ENCODE results near the gene PEAK1. TPM values are rescaled to one million over a fixed set of nuclear protein-coding genes. Genes with fewer than 3 reads are reported as not detected.

Gene PEAK1
- total and polyA plus RNA-seq, 2 experiments from 2014 or later = 7.8 to 34.1 TPM

DNA sequence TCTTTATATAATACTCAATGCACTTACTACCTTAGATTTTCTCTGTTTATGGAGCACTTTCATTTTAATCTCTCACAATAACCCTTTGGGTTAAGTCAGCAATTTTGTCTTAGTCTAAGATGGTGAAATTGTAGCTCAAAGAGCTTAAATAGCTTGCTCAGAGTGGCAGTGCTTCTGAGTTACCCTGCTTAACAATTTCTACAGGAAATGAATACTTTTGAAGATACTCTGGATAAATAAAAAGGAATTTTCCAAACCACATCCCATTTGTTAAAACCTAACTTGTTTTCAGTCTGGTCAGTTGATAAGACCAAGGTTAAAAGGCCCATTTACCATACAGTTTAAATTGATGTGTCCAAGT is 38.0 kb upstream of the PEAK1 start:
- no peak for ATAC-seq
- Histone ChIP-seq H3K36me3 (ENCODE audit: insufficient read depth) (peaks cover 4% of the 10 kb centered on the region; the same call in 1 of the 2 replicates), H4K20me1 (replicated peaks; ENCODE audit: insufficient read depth) (peaks cover 3% of the 10 kb centered on the region; the same call in 1 of the 2 replicates), H3K4me2 (no peak overlapping the region), H2AFZ (no peak overlapping the region), H3K4me1 (ENCODE audit: insufficient read depth) (peaks cover 10% of the 10 kb centered on the region; the same call in 1 of the 2 replicates), H3F3A (replicated peaks; ENCODE audit: low read depth) (no peaks in the 10 kb centered on the region), H3K9me2 (ENCODE audit: insufficient read depth) (no peaks in the 10 kb centered on the region), H3K4me3 (no peak overlapping the region), H3K79me2 (replicated peaks; ENCODE audit: insufficient read depth) (peaks cover 16% of the 10 kb centered on the region), H3K27ac (ENCODE audit: low read depth) (0 out of 2 replicates have a peak overlapping the region, but pooled peaks have one; percentile 33), H3K27me3 (ENCODE audit: insufficient read depth) (no peaks in the 10 kb centered on the region)
- peaks cover 13% of the 10 kb centered on the region for H3K36me3 Mint-ChIP-seq (ENCODE audit: low read depth)
- no peak for TF ChIP-seq ZNF331 (CRISPR knock-in tag; IDR thresholded peaks at IDR 0.05; ENCODE audit: low read depth)
- no peak for TF ChIP-seq CREB1 (CRISPR knock-in tag; IDR thresholded peaks at IDR 0.05; ENCODE audit: low read depth)
- H3K9me3 Mint-ChIP-seq = no peaks in the 10 kb centered on the region
- no peak overlapping the region for H3K4me3 Mint-ChIP-seq
- H3K27me3 Mint-ChIP-seq (ENCODE audit: insufficient read depth, low read depth, poor library complexity) = peaks cover 3% of the 10 kb centered on the region
- no peak overlapping the region for H3K27ac Mint-ChIP-seq
- peaks cover 12% of the 10 kb centered on the region for H3K4me1 Mint-ChIP-seq
- DNase-seq (ENCODE audit: low spot score) = no peak

- H3K4me1 Mint-ChIP-seq = peaks cover 12% of the 10 kb centered on the region
- peaks cover 3% of the 10 kb centered on the region for H3K27me3 Mint-ChIP-seq (ENCODE audit: insufficient read depth, low read depth, poor library complexity)
- H3K4me3 Mint-ChIP-seq = no peak overlapping the region
- no peak overlapping the region for H3K27ac Mint-ChIP-seq
- no peak overlapping the region for H3K4me3 ChIP-seq
- DNase-seq (ENCODE audit: low spot score) (no peak), ATAC-seq (no peak)
- peaks cover 13% of the 10 kb centered on the region for H3K36me3 Mint-ChIP-seq (ENCODE audit: low read depth)
- peaks cover 19% of the 10 kb centered on the region for H3K79me2 ChIP-seq (replicated peaks; ENCODE audit: insufficient read depth)
- H3K4me2 ChIP-seq = 0 out of 2 replicates have a peak overlapping the region, but pooled peaks have one; percentile 9
- peak overlapping the region; percentile 33; the same call in 1 of the 2 replicates for H3K27ac ChIP-seq (ENCODE audit: low read depth)
- no peaks in the 10 kb centered on the region for H3K9me2 ChIP-seq (ENCODE audit: insufficient read depth)
- H3F3A ChIP-seq (replicated peaks; ENCODE audit: low read depth) = no peaks in the 10 kb centered on the region
- H3K36me3 ChIP-seq (ENCODE audit: insufficient read depth) = peaks cover 4% of the 10 kb centered on the region; the same call in 1 of the 2 replicates
- H3K4me1 ChIP-seq (ENCODE audit: insufficient read depth) = peaks cover 10% of the 10 kb centered on the region; the same call in 1 of the 2 replicates
- peaks cover 3% of the 10 kb centered on the region; the same call in 1 of the 2 replicates for H4K20me1 ChIP-seq (replicated peaks; ENCODE audit: insufficient read depth)
- H3K27me3 ChIP-seq (ENCODE audit: insufficient read depth) = no peaks in the 10 kb centered on the region
- H3K9me3 Mint-ChIP-seq = no peaks in the 10 kb centered on the region
- H2AFZ ChIP-seq = no peak overlapping the region
- TF ChIP-seq NANOG (IDR thresholded peaks at IDR 0.05; ENCODE audit: borderline replicate concordance) (no peak), REST (IDR thresholded peaks at IDR 0.05; ENCODE audit: unreplicated experiment) (no peak), JUNB (IDR thresholded peaks at IDR 0.05; ENCODE audit: unreplicated experiment) (no peak), CREB1 (CRISPR knock-in tag; IDR thresholded peaks at IDR 0.05; ENCODE audit: low read depth) (no peak), STAT1 (IDR thresholded peaks at IDR 0.05; ENCODE audit: unreplicated experiment) (no peak), ZNF462 (CRISPR knock-in tag; IDR thresholded peaks at IDR 0.05) (no peak)
- TF ChIP-seq, protein P1, sequence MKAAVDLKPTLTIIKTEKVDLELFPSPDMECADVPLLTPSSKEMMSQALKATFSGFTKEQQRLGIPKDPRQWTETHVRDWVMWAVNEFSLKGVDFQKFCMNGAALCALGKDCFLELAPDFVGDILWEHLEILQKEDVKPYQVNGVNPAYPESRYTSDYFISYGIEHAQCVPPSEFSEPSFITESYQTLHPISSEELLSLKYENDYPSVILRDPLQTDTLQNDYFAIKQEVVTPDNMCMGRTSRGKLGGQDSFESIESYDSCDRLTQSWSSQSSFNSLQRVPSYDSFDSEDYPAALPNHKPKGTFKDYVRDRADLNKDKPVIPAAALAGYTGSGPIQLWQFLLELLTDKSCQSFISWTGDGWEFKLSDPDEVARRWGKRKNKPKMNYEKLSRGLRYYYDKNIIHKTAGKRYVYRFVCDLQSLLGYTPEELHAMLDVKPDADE (IDR thresholded peaks at IDR 0.05) = no peak
These were observed 37.4 kb upstream of the PEAK1 start for GRCh38 chr15:77457191-77457904.
